GM12878 (cell line): ENCODE measurements around the gene MYOZ1. TPM values are rescaled to one million over a fixed set of nuclear protein-coding genes. Genes with fewer than 3 reads are reported as not detected.
"Not testable (repeated sequence)": the region's sequence is repeated elsewhere in the genome, so short reads cannot be mapped to it uniquely, and the experiment has no call there.

Experiments used
- ATAC-seq: fragments of 200-7000 bp; cut with Tn5 transposase; 3 replicates; pipeline ENCODE4 v1.9.1; 2020; ENCODE audit warnings: mild to moderate bottlenecking, moderate library complexity
- BruUV-seq: library from RNA; stranded (reverse); fragments of 400-500 nt; replicated peaks from 2 replicates; lab custom pipeline; 2021; lab: Mats Ljungman, UMichigan
- CTCF ChIA-PET: fragments of 300-600 bp; sonication (Branson Sonifier 250); formaldehyde crosslinking; extraction: SDS; loops from one replicate; lab custom pipeline; 2021; ENCODE audit warnings: inconsistent platforms; lab: Yijun Ruan, JAX
- POLR2A ChIA-PET: fragments of 350-600 bp; formaldehyde crosslinking; extraction: SDS; loops from one replicate; lab custom pipeline; 2021; ENCODE audit warnings: inconsistent platforms; lab: Charles Lee
- RAD21 ChIA-PET: fragments of 300-600 bp; sonication (Branson Sonifier 250); formaldehyde crosslinking; loops from one replicate; lab custom pipeline; 2023; ENCODE audit warnings: antibody characterized with exemption; ENCODE audit not compliant: unreplicated experiment; lab: Charles Lee
- SMC1A ChIA-PET: fragments of 300-600 bp; sonication (Branson Sonifier 250); formaldehyde crosslinking; loops from one replicate; lab custom pipeline; 2023; ENCODE audit not compliant: unreplicated experiment, uncharacterized antibody; lab: Charles Lee
- DNase-seq: peaks from one replicate; pipeline ENCODE4 v3.0.0-alpha.2; 2011; ENCODE audit warnings: low read depth, low spot score
- FAIRE-seq: peaks from 3 replicates; lab custom pipeline; 2011; peaks lifted over from hg19 to GRCh38; lab: Jason Lieb, UNC
- H2AFZ ChIP-seq: 2 replicates; pipeline ENCODE4 v1.6.0; 2011; ENCODE audit warnings: low read depth, low read length, control low read depth; ENCODE audit not compliant: control insufficient read depth
- H3K27ac ChIP-seq: 2 replicates; pipeline ENCODE4 v1.5.1; 2011; ENCODE audit warnings: control low read depth; ENCODE audit not compliant: control insufficient read depth, insufficient read depth
- H3K27me3 ChIP-seq, 2 experiments: replicated peaks in 1 of 2; 2 replicates each; pipeline versions ENCODE4 v1.6.0 to v1.6.1; 2011; ENCODE audit warnings: low read length in 1 of 2; ENCODE audit not compliant: control insufficient read depth in 2 of 2, insufficient read depth in 2 of 2
- H3K36me3 ChIP-seq, 2 experiments: 2 replicates each; pipeline ENCODE4 v1.5.1; 2011; ENCODE audit warnings: low read length in 1 of 2; ENCODE audit not compliant: control insufficient read depth in 2 of 2, insufficient read depth in 2 of 2
- H3K4me1 ChIP-seq: 2 replicates; pipeline ENCODE4 v1.6.1; 2011; ENCODE audit warnings: mild to moderate bottlenecking, low read length, moderate library complexity, mixed read lengths; ENCODE audit not compliant: control insufficient read depth, insufficient read depth
- H3K4me2 ChIP-seq: 2 replicates; pipeline ENCODE4 v1.6.0; 2011; ENCODE audit warnings: control low read depth; ENCODE audit not compliant: control insufficient read depth, insufficient read depth
- H3K4me3 ChIP-seq: fragments of 200-600 bp; sonication (generic); 2 replicates; pipeline ENCODE4 v1.5.1; 2016
- H3K79me2 ChIP-seq: 2 replicates; pipeline ENCODE4 v1.6.0; 2011; ENCODE audit warnings: low read length; ENCODE audit not compliant: control insufficient read depth, insufficient read depth
- H3K9ac ChIP-seq: 2 replicates; pipeline ENCODE4 v1.8.0; 2011; ENCODE audit warnings: low read length, control low read depth, mixed read lengths; ENCODE audit not compliant: control insufficient read depth, insufficient read depth
- H3K9me3 ChIP-seq: replicated peaks from 3 replicates; pipeline ENCODE4 v1.5.1; 2011; ENCODE audit warnings: mild to moderate bottlenecking, low read length; ENCODE audit not compliant: control insufficient read depth, insufficient read depth
- H4K20me1 ChIP-seq: 2 replicates; pipeline ENCODE4 v1.6.0; 2011; ENCODE audit not compliant: control insufficient read depth, insufficient read depth
- WGBS: methylation state at CpG from one replicate; pipeline ENCODE4 v1.1.6; 2016; ENCODE audit warnings: low lambda C conversion rate; ENCODE audit not compliant: insufficient replicate concordance, insufficient coverage; ENCODE audit errors: missing lambda C conversion rate; 5-methylcytosine and 5-hydroxymethylcytosine counted together
- in situ Hi-C: fragments of 300-500 bp; cut with MboI; formaldehyde crosslinking; loops from 9 replicates; pipeline ENCODE4 v1.14.3; 2018; ENCODE audit warnings: mixed read lengths
- intact Hi-C: fragments of 100-400 bp; cut with micrococcal nuclease; formaldehyde crosslinking; loops from one replicate; pipeline ENCODE4 v1.14.2; 2022; ENCODE audit not compliant: unreplicated experiment
- polyA plus RNA-seq, 11 experiments: library from polyadenylated mRNA; depleted of rRNA in 4 of 11; unstranded in 6 of 11; stranded (reverse) in 5 of 11; fragments of >200 nt; fragmentation: Nextera tagmentation in 4 of 11; fragmentation: Illumina TruSeq in 1 of 11; extraction: Ambion mirVana in 4 of 11; extraction: Trizol in 1 of 11; gene quantifications; 1 replicate in 1 of 11; 2 replicates in 10 of 11; pipeline versions ENCODE4 v1.2.1 to v1.2.3, GENCODE V29; 2011 to 2016; ENCODE audit warnings: inconsistent platforms in 2 of 11, missing spikeins in 2 of 11, low read depth in 1 of 11
- total RNA-seq, 4 experiments: library from RNA; depleted of rRNA in 3 of 4; stranded (reverse); fragments of >200 nt in 3 of 4; fragmentation: Illumina TruSeq in 1 of 4; extraction: Trizol in 1 of 4; gene quantifications; 2 replicates each; pipeline versions ENCODE4 v1.2.1 to v1.2.3, GENCODE V29; 2013 to 2021

The MYOZ1 gene
- total and polyA plus RNA-seq, 10 of the 15 experiments (the other 5 are each of a cell fraction or from before 2014, with no cell fraction given) = 0.05 to 2.0 (median 0.62) TPM

DNA sequence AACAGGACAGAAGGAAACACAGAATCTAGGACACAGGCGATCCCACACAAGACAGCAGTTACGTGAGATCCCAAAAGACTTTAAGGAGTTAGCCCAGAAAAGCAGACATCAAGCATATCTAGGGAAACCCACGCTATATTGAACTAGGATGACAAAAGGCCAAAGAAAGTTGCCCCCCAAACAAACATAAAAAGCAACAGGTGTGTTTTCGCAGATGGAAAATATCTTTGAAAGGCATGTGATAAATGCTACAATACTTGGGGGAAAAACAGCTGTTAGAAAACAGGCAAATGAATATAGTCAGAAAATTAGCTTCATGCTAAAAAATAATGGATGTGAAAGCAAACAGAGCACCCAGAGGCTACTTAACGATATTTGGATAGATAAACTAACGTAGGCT, 49.5 kb upstream of the MYOZ1 start:
- CTCF ChIA-PET, H3K79me2 ChIP-seq, intact Hi-C loops, ATAC-seq, H3K27ac ChIP-seq, in situ Hi-C loops, RAD21 ChIA-PET, H4K20me1 ChIP-seq, H3K36me3 ChIP-seq, POLR2A ChIA-PET, FAIRE-seq, H2AFZ ChIP-seq, H3K4me1 ChIP-seq, H3K27me3 ChIP-seq, H3K9me3 ChIP-seq, BruUV-seq, H3K4me2 ChIP-seq, H3K4me3 ChIP-seq, DNase-seq, H3K9ac ChIP-seq: not testable (repeated sequence)
- WGBS = 98% methylated on average over 6 of the region's 6 CpGs
- SMC1A ChIA-PET = interaction anchor here (1.5 kb wide), 1 partner anchor 83 kb away, joined by 3 read pairs; no protein-coding TSS in a partner anchor

DNA sequence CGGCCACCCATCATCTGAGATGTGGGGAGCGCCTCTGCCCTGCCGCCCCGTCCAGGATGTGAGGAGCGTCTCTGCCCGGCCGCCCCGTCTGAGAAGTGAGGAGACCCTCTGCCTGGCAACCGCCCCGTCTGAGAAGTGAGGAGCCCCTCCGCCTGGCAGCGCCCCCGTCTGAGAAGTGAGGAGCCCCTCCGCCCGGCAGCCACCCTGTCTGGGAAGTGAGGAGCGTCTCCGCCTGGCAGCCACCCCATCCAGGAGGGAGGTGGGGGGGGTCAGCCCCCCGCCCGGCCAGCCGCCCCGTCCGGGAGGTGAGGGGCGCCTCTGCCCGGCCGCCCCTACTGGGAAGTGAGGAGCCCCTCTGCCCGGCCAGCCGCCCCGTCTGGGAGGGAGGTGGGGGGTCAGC, 48.3 kb upstream of the MYOZ1 start:
- SMC1A ChIA-PET, DNase-seq, POLR2A ChIA-PET, RAD21 ChIA-PET, H3K4me2 ChIP-seq, H3K27me3 ChIP-seq, BruUV-seq, FAIRE-seq, ATAC-seq, H3K4me1 ChIP-seq, CTCF ChIA-PET, H3K4me3 ChIP-seq, H3K36me3 ChIP-seq, H2AFZ ChIP-seq, H3K27ac ChIP-seq, intact Hi-C loops, H3K79me2 ChIP-seq, H4K20me1 ChIP-seq, H3K9me3 ChIP-seq, in situ Hi-C loops, H3K9ac ChIP-seq: not testable (repeated sequence)
- WGBS = 98% methylated on average over 10 of the region's 28 CpGs

DNA sequence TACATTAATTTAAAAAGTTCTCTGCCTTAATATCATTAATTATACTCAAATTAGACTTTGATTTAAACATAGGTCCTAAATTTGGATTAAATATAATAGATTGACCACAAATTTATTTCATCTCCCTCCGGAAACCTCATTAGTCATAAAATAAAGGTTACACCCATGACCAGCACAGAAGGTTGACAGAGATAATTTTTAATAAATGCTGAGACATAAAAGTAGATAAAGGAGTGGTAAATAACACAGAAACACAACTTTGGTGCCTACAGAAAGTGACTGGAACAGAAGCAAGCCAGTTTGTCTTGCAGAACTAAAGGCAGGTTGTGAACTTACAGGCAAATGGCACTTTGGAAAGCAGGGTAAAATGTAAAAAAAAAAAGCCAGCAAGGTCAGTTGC, 46.4 kb upstream of the MYOZ1 start:
- 100% methylated on average over 1 of the region's 1 CpG for whole genome bisulfite sequencing
- CTCF ChIA-PET, H4K20me1 ChIP-seq, H3K4me3 ChIP-seq, intact Hi-C loops, SMC1A ChIA-PET, H3K36me3 ChIP-seq, H2AFZ ChIP-seq, RAD21 ChIA-PET, in situ Hi-C loops, BruUV-seq, H3K27me3 ChIP-seq, FAIRE-seq, POLR2A ChIA-PET, DNase-seq, H3K4me1 ChIP-seq, H3K4me2 ChIP-seq, ATAC-seq, H3K9ac ChIP-seq, H3K79me2 ChIP-seq, H3K27ac ChIP-seq, H3K9me3 ChIP-seq: not testable (repeated sequence)

DNA sequence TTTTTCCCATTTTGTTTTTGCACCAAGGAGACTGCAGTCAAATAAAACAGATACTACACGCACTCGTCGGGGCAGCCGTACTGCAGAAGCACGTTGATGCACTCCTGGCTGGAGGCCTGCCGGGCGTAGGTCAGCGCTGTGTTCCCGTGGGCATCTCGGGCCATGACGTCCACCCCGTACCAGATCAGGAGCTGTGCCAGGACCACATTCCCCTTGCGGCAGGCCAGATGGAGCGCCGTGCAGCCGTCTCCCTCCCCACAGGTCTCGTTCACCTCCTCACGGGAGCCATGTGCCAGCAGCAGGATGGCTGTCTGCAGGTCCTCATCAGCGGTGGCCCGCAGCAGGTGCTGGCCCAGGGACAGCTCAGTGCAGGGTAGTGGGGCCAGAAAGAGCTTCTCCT, 33.3 kb upstream of the MYOZ1 start:
- H3K4me2 ChIP-seq, H3K9ac ChIP-seq, POLR2A ChIA-PET, H3K79me2 ChIP-seq, intact Hi-C loops, H4K20me1 ChIP-seq, FAIRE-seq, H3K36me3 ChIP-seq, ATAC-seq, RAD21 ChIA-PET, DNase-seq, H3K9me3 ChIP-seq, H2AFZ ChIP-seq, BruUV-seq, H3K4me3 ChIP-seq, CTCF ChIA-PET, SMC1A ChIA-PET, H3K27me3 ChIP-seq, H3K27ac ChIP-seq, in situ Hi-C loops, H3K4me1 ChIP-seq: not testable (repeated sequence)
- 91% methylated on average over 11 of the region's 20 CpGs for WGBS
